ENCODE results near the gene CDK5. TPM values are rescaled to one million over a fixed set of nuclear protein-coding genes. Genes with fewer than 3 reads are reported as not detected.
"Not testable (repeated sequence)": the region's sequence is repeated elsewhere in the genome, so short reads cannot be mapped to it uniquely, and the experiment has no call there.

CDK5 gene
- total RNA-seq, 4 donors from 2014 or later = 3.7 to 10.7 (median 5.9) TPM

GRCh38 chr7:151045967-151046366 lies 11.7 kb downstream of the CDK5 start:
- in situ Hi-C loops (cut with MboI; ENCODE audit: low sequenced_read_pairs in 4 of 4) = loop anchor here in 1 of 4 donors (10.0 kb wide), 1 partner anchor 59 kb away; no protein-coding TSS in a partner anchor
- H3K4me1 ChIP-seq = peaks cover 0 to 3% of the 10 kb centered on the region in 2 donors
- TF ChIP-seq CTCF (IDR thresholded peaks at IDR 0.05 in 4 of 5, conservative IDR thresholded peaks at IDR 0.05 in 1 of 5) (no peak), POLR2A (IDR thresholded peaks at IDR 0.05) (no peak)
- H3K36me3 ChIP-seq = peaks cover 0 to 24% of the 10 kb centered on the region in 2 donors
- no peak overlapping the region for H3K27ac ChIP-seq
- intact Hi-C loops (cut with DNase I; ENCODE audit: low total_unique reads) = no loop called here
- no peak for ATAC-seq
- H3K9me3 ChIP-seq = no peaks in the 10 kb centered on the region
- no peak overlapping the region for H3K4me3 ChIP-seq
- DNase-seq = no peak
- peaks cover 0 to 8% (median 0%) of the 10 kb centered on the region in 3 donors for H3K27me3 ChIP-seq

GRCh38 chr7:151045262-151045661 lies 12.4 kb downstream of the CDK5 start:
- no peak overlapping the region for H3K4me3 ChIP-seq
- no peak for TF ChIP-seq POLR2A (IDR thresholded peaks at IDR 0.05)
- no peak for TF ChIP-seq CTCF (IDR thresholded peaks at IDR 0.05 in 4 of 5, conservative IDR thresholded peaks at IDR 0.05 in 1 of 5)
- peaks cover 0 to 24% of the 10 kb centered on the region in 2 donors for H3K36me3 ChIP-seq
- no peak for ATAC-seq
- in situ Hi-C loops (cut with MboI; ENCODE audit: low sequenced_read_pairs in 4 of 4) = loop anchor here in 1 of 4 donors (10.0 kb wide), 1 partner anchor 60 kb away; no protein-coding TSS in a partner anchor
- no peaks in the 10 kb centered on the region for H3K4me1 ChIP-seq
- peaks cover 0 to 3% (median 0%) of the 10 kb centered on the region in 3 donors for H3K27me3 ChIP-seq
- no peak for DNase-seq
- H3K27ac ChIP-seq = no peak overlapping the region
- intact Hi-C loops (cut with DNase I; ENCODE audit: low total_unique reads) = no loop called here
- no peaks in the 10 kb centered on the region for H3K9me3 ChIP-seq

DNA sequence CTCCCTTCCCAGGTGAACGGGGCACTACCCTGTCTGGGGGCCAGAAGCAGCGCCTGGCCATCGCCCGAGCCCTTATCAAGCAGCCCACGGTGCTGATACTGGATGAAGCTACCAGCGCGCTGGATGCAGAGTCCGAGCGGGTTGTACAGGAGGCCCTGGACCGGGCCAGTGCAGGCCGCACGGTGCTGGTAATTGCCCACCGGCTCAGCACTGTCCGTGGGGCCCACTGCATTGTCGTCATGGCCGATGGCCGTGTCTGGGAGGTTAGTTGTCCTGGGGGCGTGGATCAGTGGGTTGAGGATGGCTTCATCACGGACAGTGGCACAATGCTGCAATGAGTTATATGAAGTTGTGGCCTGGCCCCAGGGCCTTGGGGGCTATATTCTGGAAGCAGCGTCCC lies 13.7 kb downstream of the CDK5 start:
- H3K36me3 ChIP-seq = peaks cover 0 to 24% of the 10 kb centered on the region in 2 donors
- in situ Hi-C loops (cut with MboI; ENCODE audit: low sequenced_read_pairs in 4 of 4) = loop anchor here in 1 of 4 donors (10.0 kb wide), 1 partner anchor 61 kb away; no protein-coding TSS in a partner anchor

GRCh38 chr7:151043449-151043848 lies 14.2 kb downstream of the CDK5 start:
- in situ Hi-C loops (cut with MboI; ENCODE audit: low sequenced_read_pairs in 4 of 4) = loop anchor here in 1 of 4 donors (10.0 kb wide), 1 partner anchor 61 kb away; no protein-coding TSS in a partner anchor
- H3K4me3 ChIP-seq; H3K9me3 ChIP-seq; ATAC-seq; H3K27me3 ChIP-seq; intact Hi-C loops (cut with DNase I; ENCODE audit: low total_unique reads); H3K27ac ChIP-seq; H3K4me1 ChIP-seq; DNase-seq: not testable (repeated sequence)
- peaks cover 0 to 24% of the 10 kb centered on the region in 2 donors for H3K36me3 ChIP-seq

More for the DNA sequence above, 13.7 kb downstream of the CDK5 start:
- ATAC-seq = no peak
- Histone ChIP-seq H3K27ac (no peak overlapping the region), H3K9me3 (no peaks in the 10 kb centered on the region), H3K4me3 (no peak overlapping the region), H3K4me1 (peaks cover 2 to 3% of the 10 kb centered on the region in 2 donors), H3K27me3 (no peaks in the 10 kb centered on the region)
- no peak for TF ChIP-seq POLR2A (IDR thresholded peaks at IDR 0.05)
- TF ChIP-seq CTCF (IDR thresholded peaks at IDR 0.05 in 4 of 5, conservative IDR thresholded peaks at IDR 0.05 in 1 of 5) = no peak
- intact Hi-C loops (cut with DNase I; ENCODE audit: low total_unique reads) = no loop called here
- no peak for DNase-seq

DNA sequence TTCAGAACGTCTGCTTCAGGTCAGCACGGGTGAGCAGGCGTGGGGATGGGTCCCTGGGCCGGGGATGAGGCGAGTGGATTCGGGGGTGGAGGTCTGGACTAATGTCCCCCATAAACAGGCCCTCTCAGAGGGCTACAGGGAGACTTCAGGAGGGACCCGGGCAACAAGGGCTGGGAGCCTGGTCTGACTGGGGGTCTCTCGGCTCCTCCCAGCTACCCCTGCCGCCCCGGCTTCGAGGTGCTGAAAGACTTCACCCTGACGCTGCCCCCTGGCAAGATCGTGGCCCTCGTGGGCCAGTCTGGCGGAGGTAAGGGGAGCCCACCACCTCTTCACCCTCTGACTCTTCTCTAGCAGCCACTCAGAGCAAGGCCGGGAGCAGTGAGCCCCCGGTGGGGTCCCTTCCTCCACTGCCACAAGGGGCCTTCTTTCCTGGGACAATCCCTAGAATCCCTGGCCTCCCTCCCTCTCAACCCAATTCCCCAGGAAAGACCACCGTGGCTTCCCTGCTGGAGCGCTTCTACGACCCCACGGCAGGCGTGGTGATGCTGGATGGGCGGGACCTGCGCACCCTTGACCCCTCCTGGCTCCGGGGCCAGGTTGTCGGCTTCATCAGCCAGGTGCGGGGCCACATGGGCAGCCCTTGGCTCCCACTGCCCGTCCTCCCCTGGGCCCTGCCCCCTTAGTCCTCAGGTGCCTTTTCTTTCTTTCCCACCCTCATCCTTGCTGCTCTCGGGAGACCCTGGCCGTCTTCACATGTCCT lies 16.9 kb downstream of the CDK5 start:
- H3K27ac ChIP-seq = no peak overlapping the region
- ATAC-seq = no peak
- H3K4me3 ChIP-seq = no peak overlapping the region
- TF ChIP-seq POLR2A (IDR thresholded peaks at IDR 0.05) = no peak
- TF ChIP-seq CTCF (IDR thresholded peaks at IDR 0.05 in 4 of 5, conservative IDR thresholded peaks at IDR 0.05 in 1 of 5) = no peak
- intact Hi-C loops (cut with DNase I; ENCODE audit: low total_unique reads) = no loop called here
- no peaks in the 10 kb centered on the region for H3K9me3 ChIP-seq
- in situ Hi-C loops (cut with MboI; ENCODE audit: low sequenced_read_pairs in 4 of 4) = loop anchor here in 1 of 4 donors (10.0 kb wide), 1 partner anchor 64 kb away; no protein-coding TSS in a partner anchor
- H3K36me3 ChIP-seq = peaks cover 0 to 45% of the 10 kb centered on the region in 2 donors
- no peaks in the 10 kb centered on the region for H3K27me3 ChIP-seq
- peaks cover 3% of the 10 kb centered on the region in 2 donors for H3K4me1 ChIP-seq
- DNase-seq = no peak
